ENCODE data around the gene TNFRSF18.

GRCh38 chr1:1218524-1219200 lies 12.3 kb upstream of the TNFRSF18 start:
- TF ChIP-seq CTCF (IDR thresholded peaks at IDR 0.05) (no peak), POLR2A (IDR thresholded peaks at IDR 0.05) (no peak)
